ENCODE data around the gene ADAMTS1. TPM values are rescaled to one million over a fixed set of nuclear protein-coding genes. Genes with fewer than 3 reads are reported as not detected.
"Not testable (repeated sequence)": the region's sequence is repeated elsewhere in the genome, so short reads cannot be mapped to it uniquely, and the experiment has no call there.

Gene ADAMTS1
- total and polyA plus RNA-seq, 2 donors (not counting 3 experiments of a cell fraction or from before 2014, with no cell fraction given): 15.4 to 16.3 TPM

- Histone ChIP-seq H4K20me1 (replicated peaks; ENCODE audit: control insufficient read depth, extremely low read depth, insufficient read depth, low read length) (no peaks in the 10 kb centered on the region), H3K79me2 (ENCODE audit: control insufficient read depth, insufficient read depth, low read length) (no peaks in the 10 kb centered on the region), H3K9ac (replicated peaks; ENCODE audit: extremely low read depth, insufficient read depth, low read length) (no peak overlapping the region), H3K4me1 (ENCODE audit: control insufficient read depth, extremely low read depth, insufficient read depth, low read length) (no peaks in the 10 kb centered on the region), H3K27me3 (ENCODE audit: control insufficient read depth in 2 of 2, insufficient read depth in 2 of 2, low read length in 2 of 2) (no peaks in the 10 kb centered on the region), H3K27ac (ENCODE audit: insufficient read depth, low read depth, low read length) (no peak overlapping the region), H3K36me3 (ENCODE audit: control insufficient read depth in 2 of 2, extremely low read depth in 1 of 2, insufficient read depth in 2 of 2, low read length in 2 of 2) (no peaks in the 10 kb centered on the region), H3K9me3 (replicated peaks; ENCODE audit: control insufficient read depth, insufficient read depth, low read length) (no peaks in the 10 kb centered on the region), H2AFZ (ENCODE audit: low read depth, low read length) (no peak overlapping the region), H3K9me1 (replicated peaks; ENCODE audit: control insufficient read depth, extremely low read depth, insufficient read depth, low read length) (no peaks in the 10 kb centered on the region), H3K4me2 (ENCODE audit: insufficient read depth, low read length) (no peak overlapping the region), H3K4me3 (replicated peaks in 1 of 3; ENCODE audit: insufficient read depth in 1 of 3, low read depth in 1 of 3, low read length in 3 of 3) (no peak overlapping the region)
- TF ChIP-seq GATA2 (IDR thresholded peaks at IDR 0.05; ENCODE audit: insufficient read depth, insufficient read length, low read depth, low read length): no peak
- no peak for TF ChIP-seq POLR2A (IDR thresholded peaks at IDR 0.05; ENCODE audit: low read depth, low read length)
- no peak for TF ChIP-seq EZH2 (IDR thresholded peaks at IDR 0.05; ENCODE audit: borderline replicate concordance, low read depth, low read length, severe bottlenecking)
- intact Hi-C loops (cut with micrococcal nuclease): no loop called here
- FAIRE-seq (no peak), DNase-seq (ENCODE audit: low read depth, low spot score) (no peak)
- POLR2A ChIA-PET: no interaction called here
- no TSS peak for BruUV-seq (replicated peaks)
- CTCF ChIA-PET: interaction anchor here (1.1 kb wide), 2 partner anchors 14 to 836 kb away, joined by 3 read pairs; no protein-coding TSS in a partner anchor
- dilution Hi-C loops (cut with MboI; ENCODE audit: extremely low pct_ligation_motif_present, low sequenced_read_pairs): no loop called here
These were observed 20.6 kb upstream of the ADAMTS1 start for GRCh38 chr21:26865857-26866256.

- DNase-seq (ENCODE audit: low read depth, low spot score); H3K4me3 ChIP-seq (replicated peaks in 1 of 3; ENCODE audit: insufficient read depth in 1 of 3, low read depth in 1 of 3, low read length in 3 of 3); H3K4me2 ChIP-seq (ENCODE audit: insufficient read depth, low read length); H3K27me3 ChIP-seq (ENCODE audit: control insufficient read depth in 2 of 2, insufficient read depth in 2 of 2, low read length in 2 of 2); H3K9me1 ChIP-seq (replicated peaks; ENCODE audit: control insufficient read depth, extremely low read depth, insufficient read depth, low read length); POLR2A ChIA-PET; H3K9ac ChIP-seq (replicated peaks; ENCODE audit: extremely low read depth, insufficient read depth, low read length); H2AFZ ChIP-seq (ENCODE audit: low read depth, low read length); H3K79me2 ChIP-seq (ENCODE audit: control insufficient read depth, insufficient read depth, low read length); H3K36me3 ChIP-seq (ENCODE audit: control insufficient read depth in 2 of 2, extremely low read depth in 1 of 2, insufficient read depth in 2 of 2, low read length in 2 of 2); CTCF ChIA-PET; intact Hi-C loops (cut with micrococcal nuclease); H3K9me3 ChIP-seq (replicated peaks; ENCODE audit: control insufficient read depth, insufficient read depth, low read length); H3K4me1 ChIP-seq (ENCODE audit: control insufficient read depth, extremely low read depth, insufficient read depth, low read length); H3K27ac ChIP-seq (ENCODE audit: insufficient read depth, low read depth, low read length); H4K20me1 ChIP-seq (replicated peaks; ENCODE audit: control insufficient read depth, extremely low read depth, insufficient read depth, low read length); dilution Hi-C loops (cut with MboI; ENCODE audit: extremely low pct_ligation_motif_present, low sequenced_read_pairs); BruUV-seq (replicated peaks); FAIRE-seq: not testable (repeated sequence)
These were observed 11.7 kb upstream of the ADAMTS1 start for GRCh38 chr21:26856871-26857350.

- POLR2A ChIA-PET; H3K9ac ChIP-seq (replicated peaks; ENCODE audit: extremely low read depth, insufficient read depth, low read length); H2AFZ ChIP-seq (ENCODE audit: low read depth, low read length); DNase-seq (ENCODE audit: low read depth, low spot score); H3K4me1 ChIP-seq (ENCODE audit: control insufficient read depth, extremely low read depth, insufficient read depth, low read length); H3K27ac ChIP-seq (ENCODE audit: insufficient read depth, low read depth, low read length); FAIRE-seq; H3K4me2 ChIP-seq (ENCODE audit: insufficient read depth, low read length); H3K4me3 ChIP-seq (replicated peaks in 1 of 3; ENCODE audit: insufficient read depth in 1 of 3, low read depth in 1 of 3, low read length in 3 of 3); BruUV-seq (replicated peaks); dilution Hi-C loops (cut with MboI; ENCODE audit: extremely low pct_ligation_motif_present, low sequenced_read_pairs); H3K27me3 ChIP-seq (ENCODE audit: control insufficient read depth in 2 of 2, insufficient read depth in 2 of 2, low read length in 2 of 2); H3K9me3 ChIP-seq (replicated peaks; ENCODE audit: control insufficient read depth, insufficient read depth, low read length); intact Hi-C loops (cut with micrococcal nuclease); H3K9me1 ChIP-seq (replicated peaks; ENCODE audit: control insufficient read depth, extremely low read depth, insufficient read depth, low read length); H3K79me2 ChIP-seq (ENCODE audit: control insufficient read depth, insufficient read depth, low read length); H3K36me3 ChIP-seq (ENCODE audit: control insufficient read depth in 2 of 2, extremely low read depth in 1 of 2, insufficient read depth in 2 of 2, low read length in 2 of 2); H4K20me1 ChIP-seq (replicated peaks; ENCODE audit: control insufficient read depth, extremely low read depth, insufficient read depth, low read length): not testable (repeated sequence)
- CTCF ChIA-PET: interaction anchor here (2.4 to 6.3 kb wide), 2 partner anchors 846 to 1891 kb away, joined by 17 to 109 read pairs; no protein-coding TSS in a partner anchor
These were observed 9.5 kb upstream of the ADAMTS1 start for GRCh38 chr21:26854695-26855094.

Data from endothelial cell of umbilical vein (primary cell).